Activated CD8-positive, alpha-beta memory T cell treated with anti-CD3 and anti-CD28 coated beads, Interleukin-2, amount 50 U/mL, for 48 hours (primary cell): ENCODE data around the gene CCNA1.

Experiments
- DNase-seq: peaks from one replicate; pipeline ENCODE4 v3.0.0-alpha.2; 2020

The CCNA1 gene

GRCh38 chr13:36432106-36432544, at the start of gene CCNA1:
Gene CCNA1, plus strand, starts transcription at chr13:36432495. Its CDS starts 562 bp downstream, at chr13:36433057.
- peak; percentile 67 for DNase-seq

- DNase-seq = no peak
These were observed 46.8 kb upstream of the CCNA1 start for GRCh38 chr13:36385489-36385888.

GRCh38 chr13:36395280-36395679, 37.0 kb upstream of the CCNA1 start:
- DNase-seq = no peak

- no peak for DNase-seq
These were observed 27.1 kb upstream of the CCNA1 start for GRCh38 chr13:36405151-36405550.

- no peak for DNase-seq
These were observed 19.6 kb upstream of the CCNA1 start for GRCh38 chr13:36412736-36413135.

GRCh38 chr13:36413161-36413560, 19.1 kb upstream of the CCNA1 start:
- no peak for DNase-seq

- no peak for DNase-seq
These were observed 17.8 kb upstream of the CCNA1 start for GRCh38 chr13:36414461-36414860.

- no peak for DNase-seq
These were observed 15.0 kb upstream of the CCNA1 start for GRCh38 chr13:36417331-36417730.

GRCh38 chr13:36418022-36418805, 14.1 kb upstream of the CCNA1 start:
- DNase-seq = no peak

- peak; percentile 82 for DNase-seq
These were observed 11.8 kb upstream of the CCNA1 start for GRCh38 chr13:36420437-36420891.

GRCh38 chr13:36421447-36421846, 10.8 kb upstream of the CCNA1 start:
- no peak for DNase-seq

GRCh38 chr13:36428086-36428485, 4.2 kb upstream of the CCNA1 start:
- DNase-seq = no peak

GRCh38 chr13:36430247-36431203, 1.8 kb upstream of the CCNA1 start:
- no peak for DNase-seq

- peak; percentile 64 for DNase-seq
These were observed 840 bp upstream of the CCNA1 start for GRCh38 chr13:36431204-36432105.

GRCh38 chr13:36436811-36437210, 4.5 kb downstream of the CCNA1 start:
- no peak for DNase-seq

- DNase-seq = no peak
These were observed 6.5 kb downstream of the CCNA1 start for GRCh38 chr13:36438594-36439483.

GRCh38 chr13:36445278-36445677, 13.0 kb downstream of the CCNA1 start:
- no peak for DNase-seq

- DNase-seq = no peak
These were observed 13.6 kb downstream of the CCNA1 start for GRCh38 chr13:36445891-36446351.

GRCh38 chr13:36447501-36447900, 15.2 kb downstream of the CCNA1 start:
- DNase-seq = no peak

GRCh38 chr13:36450534-36450933, 18.2 kb downstream of the CCNA1 start:
- DNase-seq = no peak

- no peak for DNase-seq
These were observed 21.2 kb downstream of the CCNA1 start for GRCh38 chr13:36453516-36453915.
